Breast epithelium (tissue), 4 donors: ENCODE results near the gene C6orf163. TPM values are rescaled to one million over a fixed set of nuclear protein-coding genes. Genes with fewer than 3 reads are reported as not detected.

ENCODE experiments used
- DNase-seq, 2 donors: peaks; one replicate each; pipeline ENCODE4 v3.0.0-alpha.2; 2019; ENCODE audit warnings: low spot score in 2 of 2
- H3K27ac ChIP-seq, 2 donors: fragments of 200-600 bp; sonication (generic) in 1 of 2; one replicate each; pipeline ENCODE4 v1.5.1; 2016 to 2019; ENCODE audit warnings: mild to moderate bottlenecking in 1 of 2
- H3K27me3 ChIP-seq, 2 donors: fragments of 200-600 bp; sonication (generic) in 1 of 2; one replicate each; pipeline versions ENCODE4 v1.5.1 to v1.6.0; 2017 to 2019; ENCODE audit warnings: control low read depth in 1 of 2, mild to moderate bottlenecking in 1 of 2
- H3K36me3 ChIP-seq: fragments of 200-600 bp; one replicate; pipeline ENCODE4 v1.5.1; 2019
- H3K4me1 ChIP-seq, 2 donors: fragments of 200-600 bp; sonication (generic); one replicate each; pipeline ENCODE4 v1.5.1; 2016 to 2019; ENCODE audit warnings: control low read depth in 1 of 2
- H3K4me3 ChIP-seq, 3 donors: fragments of 200-600 bp; sonication (generic); 1 replicate in 2 of 3; 2 replicates in 1 of 3; pipeline ENCODE4 v1.5.1; 2016 to 2019; ENCODE audit warnings: mild to moderate bottlenecking in 3 of 3, moderate library complexity in 2 of 3
- H3K9me3 ChIP-seq, 2 donors: fragments of 200-600 bp; sonication (generic) in 1 of 2; one replicate each; pipeline ENCODE4 v1.5.1; 2016 to 2019; ENCODE audit warnings: control low read depth in 1 of 2
- CTCF ChIP-seq, 3 donors: fragments of 450-650 bp; IDR thresholded peaks; one replicate each; pipeline ENCODE4 v1.5.1; 2016 to 2017; ENCODE audit warnings: antibody characterized with exemption in 3 of 3, mild to moderate bottlenecking in 3 of 3, moderate library complexity in 3 of 3
- POLR2A ChIP-seq: fragments of 450-650 bp; IDR thresholded peaks from one replicate; pipeline ENCODE4 v1.6.1; 2016; ENCODE audit warnings: antibody characterized with exemption, mild to moderate bottlenecking, moderate library complexity
- POLR2AphosphoS5 ChIP-seq, 3 donors: sonication (generic); formaldehyde crosslinking; IDR thresholded peaks; one replicate each; pipeline ENCODE4 v1.6.1; 2017; ENCODE audit warnings: antibody characterized with exemption in 3 of 3
- intact Hi-C: fragments of 100-400 bp; cut with DNase I; formaldehyde crosslinking; loops from one replicate; pipeline ENCODE4 v1.15.1; 2023; ENCODE audit warnings: low total_unique reads
- total RNA-seq, 3 donors: library from RNA; depleted of rRNA; stranded (reverse); fragments of >200 nt; gene quantifications; one replicate each; pipeline ENCODE4 v1.1.0, GENCODE V29; 2016

Gene C6orf163
- total RNA-seq, 3 donors from 2014 or later, result 3.5 to 6.2 (median 4.7) TPM

- Histone ChIP-seq H3K4me1 (no peaks in the 10 kb centered on the region), H3K27ac (no peak overlapping the region), H3K9me3 (no peaks in the 10 kb centered on the region), H3K27me3 (no peaks in the 10 kb centered on the region), H3K4me3 (no peak overlapping the region), H3K36me3 (no peaks in the 10 kb centered on the region)
- intact Hi-C loops, result no loop called here
- TF ChIP-seq POLR2A, result no peak
- TF ChIP-seq POLR2AphosphoS5 (IDR thresholded peaks at IDR 0.05), result no peak
- no peak for TF ChIP-seq CTCF (IDR thresholded peaks at IDR 0.05)
- no peak for DNase-seq
Measured at GRCh38 chr6:87395431-87395830, 50.8 kb downstream of the C6orf163 start.

- H3K9me3 ChIP-seq, result no peaks in the 10 kb centered on the region
- H3K4me1 ChIP-seq, result no peaks in the 10 kb centered on the region
- no peaks in the 10 kb centered on the region for H3K27me3 ChIP-seq
- intact Hi-C loops, result no loop called here
- no peak for DNase-seq
- TF ChIP-seq CTCF (IDR thresholded peaks at IDR 0.05) (no peak), POLR2A (no peak), POLR2AphosphoS5 (IDR thresholded peaks at IDR 0.05) (no peak)
- no peaks in the 10 kb centered on the region for H3K36me3 ChIP-seq
- no peak overlapping the region for H3K27ac ChIP-seq
- H3K4me3 ChIP-seq, result no peak overlapping the region
Measured at GRCh38 chr6:87396595-87397392, 52.2 kb downstream of the C6orf163 start.

GRCh38 chr6:87397656-87398055 is 53.0 kb downstream of the C6orf163 start:
- H3K9me3 ChIP-seq, result no peaks in the 10 kb centered on the region
- no peak overlapping the region for H3K4me3 ChIP-seq
- TF ChIP-seq POLR2AphosphoS5 (IDR thresholded peaks at IDR 0.05) (no peak), CTCF (IDR thresholded peaks at IDR 0.05) (no peak), POLR2A (no peak)
- intact Hi-C loops, result no loop called here
- H3K27me3 ChIP-seq, result no peaks in the 10 kb centered on the region
- DNase-seq, result no peak
- no peaks in the 10 kb centered on the region for H3K4me1 ChIP-seq
- no peak overlapping the region for H3K27ac ChIP-seq
- H3K36me3 ChIP-seq, result no peaks in the 10 kb centered on the region

- Histone ChIP-seq H3K27me3 (no peaks in the 10 kb centered on the region), H3K4me1 (no peaks in the 10 kb centered on the region), H3K27ac (no peak overlapping the region), H3K36me3 (no peaks in the 10 kb centered on the region), H3K4me3 (no peak overlapping the region), H3K9me3 (no peaks in the 10 kb centered on the region)
- intact Hi-C loops, result loop anchor here (5.0 kb wide), 1 partner anchor 1645 kb away; no protein-coding TSS in a partner anchor
- TF ChIP-seq CTCF (IDR thresholded peaks at IDR 0.05), result no peak
- no peak for TF ChIP-seq POLR2AphosphoS5 (IDR thresholded peaks at IDR 0.05)
- no peak for TF ChIP-seq POLR2A
- no peak for DNase-seq
Measured at GRCh38 chr6:87401832-87402231, 57.2 kb downstream of the C6orf163 start.

GRCh38 chr6:87407561-87407900 is 62.9 kb downstream of the C6orf163 start:
- Histone ChIP-seq H3K36me3 (no peaks in the 10 kb centered on the region), H3K9me3 (no peaks in the 10 kb centered on the region), H3K4me1 (no peaks in the 10 kb centered on the region), H3K4me3 (peak overlapping the region; percentile 87 to 98 (median 88)), H3K27me3 (no peaks in the 10 kb centered on the region), H3K27ac (peak overlapping the region; percentile 90 to 95)
- intact Hi-C loops, result no loop called here
- no peak for DNase-seq
- no peak for TF ChIP-seq POLR2AphosphoS5 (IDR thresholded peaks at IDR 0.05)
- TF ChIP-seq CTCF (IDR thresholded peaks at IDR 0.05), result no peak
- TF ChIP-seq POLR2A, result no peak
